CD4-positive, alpha-beta T cell treated with Interleukin-4 for 4 hours (primary cell): Measurements from ENCODE around the gene OR7A5.
"Not testable (repeated sequence)": the region's sequence is repeated elsewhere in the genome, so short reads cannot be mapped to it uniquely, and the experiment has no call there.

Experiments used
- DNase-seq: peaks from one replicate; pipeline ENCODE4 v3.0.0-alpha.2; 2020

Gene OR7A5

DNA sequence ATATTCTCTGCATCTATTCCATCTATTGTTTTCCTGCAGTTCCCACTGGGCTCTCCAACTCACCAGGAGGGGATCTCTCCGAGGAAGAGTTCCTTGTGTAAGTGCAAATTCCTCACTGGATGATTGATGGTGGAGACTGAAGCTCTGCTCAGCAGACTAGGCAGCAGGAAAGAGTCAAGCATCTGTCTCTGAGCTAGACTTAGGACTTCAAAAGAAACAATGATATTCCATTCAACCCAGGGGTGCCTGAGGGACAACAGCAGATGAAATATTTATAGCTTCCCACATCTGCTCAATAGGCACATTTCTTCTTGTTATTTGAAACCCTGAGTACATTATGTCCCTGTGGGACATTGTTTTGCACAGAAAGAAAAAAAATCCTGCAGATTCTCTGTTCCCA lies at the start of gene OR7A5, which contains the start of gene OR7C1:
Gene OR7A5 (minus strand): TSS at position 175 of the 400 bp plus-strand sequence. CDS start 6,944 bp downstream, outside the sequence.
Gene OR7C1 (minus strand): TSS at position 175 of the 400 bp plus-strand sequence. CDS start 35,049 bp downstream, outside the sequence.
- DNase-seq = no peak

- no peak for DNase-seq
Observed at GRCh38 chr19:14871619-14872230, 36.7 kb upstream of the OR7A5 start.

DNA sequence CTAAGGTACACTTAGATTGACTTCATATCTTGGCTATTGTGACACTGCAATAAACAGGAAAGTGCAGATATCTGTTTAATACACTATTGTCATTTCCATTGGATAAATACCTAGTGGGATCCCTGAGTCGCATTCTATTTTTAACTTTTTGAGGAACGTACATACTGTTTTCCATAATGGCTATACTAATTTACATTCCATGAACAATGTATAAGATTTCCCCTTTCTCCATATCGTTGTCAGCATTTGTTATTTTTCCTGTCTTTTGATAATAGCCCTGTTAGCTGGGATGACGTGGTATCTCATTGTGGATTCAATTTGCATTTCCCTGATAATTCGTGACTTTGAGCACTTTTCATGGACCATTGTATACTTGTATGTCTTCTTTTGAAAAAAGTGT lies 33.5 kb upstream of the OR7A5 start:
- no peak for DNase-seq

DNA sequence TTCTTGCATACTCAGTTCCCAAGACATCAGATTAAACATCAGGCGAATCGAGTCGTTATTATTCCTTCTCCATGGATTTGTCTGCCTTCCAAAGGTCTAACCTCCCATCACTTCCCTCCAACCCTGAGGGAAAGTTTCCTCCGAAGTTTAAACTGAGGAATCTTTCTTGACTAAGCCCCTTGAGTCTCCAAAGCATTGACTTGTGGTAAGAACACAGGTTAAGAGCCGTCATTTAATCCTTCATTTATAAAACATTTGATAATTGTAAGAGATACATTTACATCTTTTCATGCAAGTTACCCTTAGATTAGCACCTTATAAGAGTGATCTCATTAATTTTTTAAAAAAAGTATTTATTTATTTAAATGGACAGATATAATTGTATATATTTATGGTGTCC lies 13.8 kb upstream of the OR7A5 start, which contains the start of gene OR7A10:
Gene OR7A10 (minus strand): TSS at position 101 of the 400 bp plus-strand sequence. CDS start 7,045 bp downstream, outside the sequence.
- no peak for DNase-seq

DNA sequence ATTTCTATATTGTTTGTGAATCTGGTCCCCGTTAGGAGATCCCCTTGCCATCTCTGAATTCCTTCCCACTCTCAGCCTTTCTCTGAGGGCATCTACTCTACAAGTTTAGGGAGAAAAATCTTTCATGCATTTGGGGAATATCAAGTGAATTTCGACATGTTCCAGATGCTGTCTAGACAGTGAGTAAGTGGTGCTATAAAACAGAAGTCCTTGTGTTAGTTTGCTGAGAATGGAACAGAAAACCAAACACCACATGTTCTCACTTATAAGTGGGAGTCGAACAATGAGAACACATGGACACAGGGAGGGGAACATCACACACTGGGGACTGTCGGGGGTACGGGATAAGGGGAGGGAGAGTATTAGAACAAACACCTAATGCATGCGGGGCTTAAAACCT lies 8.6 kb upstream of the OR7A5 start:
- DNase-seq = no peak

DNA sequence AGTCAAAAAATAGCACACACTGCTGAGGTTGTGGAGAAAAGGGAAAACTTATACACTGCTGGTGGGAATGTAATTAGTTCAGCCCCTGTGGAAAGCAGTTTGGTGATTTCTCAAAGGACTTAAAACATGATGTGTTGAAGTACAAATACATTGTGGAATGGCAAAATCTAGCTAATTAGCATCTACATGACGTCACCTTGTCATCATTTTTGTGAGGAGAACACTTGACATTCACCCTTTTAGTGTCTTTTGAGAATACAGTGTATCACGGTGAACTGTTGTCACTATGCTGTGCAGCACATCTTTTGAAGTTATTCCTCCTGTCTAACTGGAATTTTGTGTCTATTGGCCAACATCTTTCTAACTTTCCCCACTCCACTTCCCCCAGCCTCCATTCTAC lies 8.2 kb upstream of the OR7A5 start:
- DNase-seq = no peak

GRCh38 chr19:14840206-14840605 lies 5.2 kb upstream of the OR7A5 start:
- no peak for DNase-seq

GRCh38 chr19:14837391-14837790 lies 2.4 kb upstream of the OR7A5 start:
- no peak for DNase-seq

DNA sequence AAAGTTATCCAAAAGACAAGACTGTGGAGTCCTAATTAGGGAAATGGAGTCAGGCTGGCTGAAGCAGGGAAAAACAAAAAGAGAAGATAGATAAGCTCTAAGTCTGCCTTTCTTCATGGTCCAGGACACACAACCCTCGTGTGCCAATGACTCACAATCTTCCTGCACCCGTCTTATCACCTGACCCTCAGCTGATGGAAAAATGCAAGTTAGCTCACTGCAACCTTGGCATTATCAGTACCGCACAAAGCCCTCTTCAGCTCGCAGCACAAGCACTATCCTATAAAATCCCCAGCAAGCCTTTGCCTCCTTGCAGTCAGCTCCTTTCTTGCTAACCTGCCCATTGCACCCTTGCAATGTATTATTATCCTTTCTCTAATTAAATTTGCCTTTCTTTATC lies 4.3 kb downstream of the OR7A5 start:
- no peak for DNase-seq

- no peak for DNase-seq
Observed at GRCh38 chr19:14826006-14826405, 9.0 kb downstream of the OR7A5 start.

DNA sequence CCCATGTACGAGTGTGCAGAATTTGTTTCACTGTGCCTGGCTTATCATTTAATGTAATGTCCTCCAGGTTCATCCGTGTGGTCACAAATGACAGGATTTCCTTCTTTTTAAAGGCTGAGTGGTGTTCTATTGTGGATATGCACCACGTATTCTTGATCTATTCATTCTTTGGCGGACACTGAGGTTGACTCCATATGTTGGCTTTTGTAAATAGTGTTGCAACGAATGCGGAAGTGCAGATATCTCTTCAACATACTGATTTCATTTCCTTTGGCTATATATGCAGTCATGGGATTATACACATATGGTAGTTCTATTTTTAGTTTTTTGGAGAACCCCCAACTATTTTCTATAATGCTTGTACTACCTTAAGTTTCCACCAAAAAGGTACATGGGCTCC lies 13.0 kb downstream of the OR7A5 start:
- no peak for DNase-seq

- no peak for DNase-seq
Observed at GRCh38 chr19:14818588-14818987, 16.4 kb downstream of the OR7A5 start.

DNA sequence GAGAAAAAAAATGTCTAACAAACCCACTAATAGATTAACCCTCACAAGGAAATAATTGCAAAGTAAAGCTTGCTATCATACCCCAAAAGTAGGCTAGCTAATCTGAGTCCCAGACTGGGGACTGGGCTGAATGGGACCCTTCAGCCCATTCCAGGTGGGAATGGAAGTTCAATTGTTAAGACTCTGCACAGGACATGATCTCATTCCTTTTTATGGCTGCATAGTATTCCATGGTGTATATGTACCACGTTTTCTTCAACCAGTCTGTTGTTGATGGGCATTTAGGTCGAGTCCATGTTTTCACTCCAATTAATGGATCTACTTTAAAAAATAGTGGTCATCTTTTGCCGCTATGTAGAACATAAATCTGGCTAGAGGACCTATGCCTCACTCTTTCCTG lies 17.9 kb downstream of the OR7A5 start:
- no peak for DNase-seq

- DNase-seq = no peak
Observed at GRCh38 chr19:14814982-14815652, 19.9 kb downstream of the OR7A5 start.

DNA sequence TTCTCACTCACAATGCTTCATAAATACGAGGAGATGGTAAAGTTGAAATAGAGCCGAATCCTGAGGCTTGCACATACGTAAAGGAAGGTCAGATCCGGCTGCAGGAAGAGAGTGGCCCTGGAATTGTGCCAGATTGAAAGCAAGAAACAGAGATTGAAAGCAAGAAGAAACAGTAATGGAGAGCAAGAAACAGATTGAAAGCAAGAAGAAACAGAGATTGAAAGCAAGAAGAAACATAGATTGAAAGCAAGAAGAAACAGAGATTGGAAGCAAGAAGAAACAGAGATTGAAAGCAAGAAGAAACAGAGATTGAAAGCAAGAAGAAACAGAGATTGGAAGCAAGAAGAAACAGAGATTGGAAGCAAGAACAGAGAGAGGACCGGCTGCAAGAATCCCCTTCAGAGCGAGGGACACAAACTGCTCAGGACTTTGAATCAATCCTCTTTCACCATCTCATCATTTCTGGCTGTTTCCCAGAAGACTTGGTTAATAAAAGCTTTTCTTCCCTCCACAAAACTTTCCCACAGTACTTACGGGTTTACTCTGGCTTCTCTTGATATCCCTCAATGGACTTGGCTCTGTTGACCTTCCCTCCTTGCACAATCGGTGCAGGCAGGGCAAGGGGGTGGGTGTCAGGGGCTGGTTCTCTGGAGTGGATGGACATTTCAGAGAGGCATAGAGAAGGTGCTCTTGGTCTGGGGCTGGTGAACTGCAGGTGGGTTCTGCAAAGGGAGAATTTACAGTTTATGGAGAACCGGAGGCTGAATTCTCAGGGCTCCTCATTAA lies 25.5 kb downstream of the OR7A5 start:
- no peak for DNase-seq

- no peak for DNase-seq
Observed at GRCh38 chr19:14804765-14805164, 30.2 kb downstream of the OR7A5 start.

GRCh38 chr19:14798760-14799159 lies 36.2 kb downstream of the OR7A5 start:
- DNase-seq = no peak

DNA sequence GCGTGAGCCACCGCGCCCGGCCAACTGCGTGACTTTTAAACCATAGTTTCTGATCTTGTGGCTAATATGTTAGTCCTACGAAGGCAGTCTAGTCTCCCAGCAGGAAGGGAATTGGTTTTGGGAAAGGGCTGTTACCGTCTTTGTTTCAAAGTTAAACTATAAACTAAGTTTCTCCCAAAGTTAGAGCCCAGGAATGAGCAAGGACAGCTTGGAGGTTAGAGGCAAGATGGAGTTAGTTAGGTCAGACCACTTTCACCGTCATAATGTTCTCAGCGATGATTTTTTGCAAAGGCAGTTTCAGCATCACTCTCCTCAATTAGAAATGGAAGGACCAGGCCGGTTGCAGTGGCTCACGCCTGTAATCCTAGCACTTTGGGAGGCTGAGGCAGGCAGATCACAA lies 39.0 kb downstream of the OR7A5 start:
- DNase-seq = no peak

DNA sequence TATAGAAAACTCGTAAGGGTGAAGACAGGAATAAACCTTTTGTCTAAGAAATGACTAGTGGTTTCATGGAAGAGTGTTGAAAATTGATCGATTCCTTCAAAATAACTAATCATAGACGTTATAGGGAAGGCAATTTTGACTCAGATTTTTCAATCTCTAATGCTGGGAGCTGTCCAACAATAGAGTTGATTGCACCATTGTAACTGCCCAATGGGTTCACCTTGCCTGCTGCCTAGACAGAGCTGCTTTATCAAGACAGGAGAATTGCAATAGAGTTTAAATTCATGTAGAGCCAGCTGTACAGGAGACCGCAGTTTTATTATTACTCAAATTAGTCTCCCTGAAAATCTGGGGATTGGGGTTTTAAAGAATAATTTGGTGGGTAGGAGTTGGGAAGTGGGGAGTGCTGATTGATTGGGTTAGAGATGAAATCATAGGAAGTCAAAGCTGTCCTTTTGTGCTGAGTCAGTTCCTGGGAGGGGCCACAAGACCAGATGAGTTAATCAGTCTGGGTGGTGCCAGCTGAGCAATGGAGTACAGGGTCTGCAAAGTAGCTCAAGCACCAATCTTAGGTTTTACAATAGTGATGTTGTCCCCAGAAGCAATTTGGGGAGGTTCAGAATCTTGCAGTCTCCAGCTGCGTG lies 39.8 kb downstream of the OR7A5 start:
- DNase-seq = no peak

DNA sequence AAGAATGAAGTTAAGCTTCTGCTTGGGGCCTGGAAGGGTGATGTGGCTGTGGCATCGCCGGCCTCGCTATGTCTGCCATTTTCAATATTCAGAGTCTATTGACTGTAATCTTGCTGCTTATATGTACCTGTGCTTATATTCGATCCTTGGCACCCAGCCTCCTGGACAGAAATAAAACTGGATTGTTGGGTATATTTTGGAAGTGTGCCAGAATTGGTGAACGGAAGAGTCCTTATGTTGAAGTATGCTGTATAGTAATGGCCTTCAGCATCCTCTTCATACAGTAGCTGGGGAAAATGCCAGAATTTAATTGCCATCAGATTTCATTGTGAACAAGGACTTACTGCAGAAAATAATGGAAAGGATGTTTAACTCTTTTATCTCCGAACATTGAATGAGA lies 42.7 kb downstream of the OR7A5 start:
- DNase-seq = not testable (repeated sequence)

GRCh38 chr19:14786421-14786851 lies 48.5 kb downstream of the OR7A5 start:
- no peak for DNase-seq

DNA sequence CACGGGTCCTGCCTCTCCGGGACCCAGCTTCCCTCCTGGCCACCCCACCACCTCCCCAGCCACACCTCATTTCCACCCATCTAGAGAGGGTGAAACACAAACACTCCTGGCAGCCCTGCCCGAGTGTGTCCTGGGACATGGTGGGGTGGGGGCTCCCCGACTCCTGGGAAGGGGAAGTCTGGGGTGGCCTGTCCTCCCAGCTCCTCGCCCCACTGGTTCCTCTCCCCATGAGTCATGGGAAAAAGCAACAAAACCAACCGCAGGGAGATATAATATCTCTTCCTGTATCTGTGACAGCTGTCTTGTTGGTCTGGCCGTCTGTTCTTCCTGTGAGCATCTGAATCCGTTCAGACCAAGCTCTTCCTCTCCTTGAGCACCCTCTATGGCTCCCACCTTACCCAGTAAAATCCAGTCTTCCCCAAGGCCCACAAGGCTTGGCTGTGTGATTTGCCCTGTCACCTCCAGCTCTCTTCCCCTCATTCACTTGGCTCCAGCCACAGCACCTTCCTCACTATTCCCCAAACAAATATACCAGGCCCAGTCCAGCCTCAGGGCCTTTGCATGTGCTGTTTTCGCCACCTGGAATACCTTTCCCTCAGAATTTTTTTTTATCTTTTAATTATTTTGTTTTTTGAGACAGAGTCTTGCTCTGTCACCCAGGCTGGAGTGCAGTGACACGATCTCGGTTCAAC lies 49.7 kb downstream of the OR7A5 start:
- DNase-seq = peak; percentile 6

DNA sequence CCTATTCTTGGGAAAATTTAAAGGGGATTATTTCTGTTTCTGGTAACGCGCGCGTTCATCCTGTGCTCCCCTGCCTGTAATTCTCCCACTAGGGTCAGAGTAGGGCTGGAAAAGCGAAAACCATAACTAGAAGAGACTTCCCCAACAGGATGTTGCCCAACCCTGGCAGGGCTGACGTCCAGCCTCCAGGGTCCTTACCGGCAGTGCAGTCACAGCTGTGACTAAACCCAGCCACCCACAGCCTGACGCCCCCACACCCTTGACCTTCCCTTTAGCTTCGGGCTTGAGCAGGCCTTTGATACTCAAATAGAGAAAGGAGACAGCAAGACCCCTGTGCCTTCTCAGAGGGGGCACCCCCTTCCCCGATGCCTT lies 50.3 kb downstream of the OR7A5 start:
- not testable (repeated sequence) for DNase-seq
